ENCODE data around the gene CAMK4.

CAMK4 gene

GRCh38 chr5:111321376-111321775, 97.2 kb downstream of the CAMK4 start:
- Histone ChIP-seq H3K27me3 (ENCODE audit: insufficient read depth, poor library complexity, severe bottlenecking) (no peaks in the 10 kb centered on the region), H3K27ac (replicated peaks) (no peak overlapping the region), H3K4me3 (replicated peaks; ENCODE audit: insufficient read depth, low read length) (no peak overlapping the region)
- no peak for DNase-seq (ENCODE audit: low read depth in 1 of 2, low spot score in 1 of 2)
- TF ChIP-seq GABPA (IDR thresholded peaks at IDR 0.05; ENCODE audit: low read depth) (no peak), CTCF (IDR thresholded peaks at IDR 0.05; ENCODE audit: insufficient read depth, low read length) (no peak), POLR2AphosphoS5 (IDR thresholded peaks at IDR 0.05; ENCODE audit: low read depth) (no peak), SPI1 (IDR thresholded peaks at IDR 0.05; ENCODE audit: borderline replicate concordance, low read depth) (no peak), REST (IDR thresholded peaks at IDR 0.05; ENCODE audit: insufficient replicate concordance, low read depth) (no peak)

GRCh38 chr5:111326551-111326950, 102.4 kb downstream of the CAMK4 start:
- no peak for TF ChIP-seq POLR2AphosphoS5 (IDR thresholded peaks at IDR 0.05; ENCODE audit: low read depth)
- no peak for TF ChIP-seq SPI1 (IDR thresholded peaks at IDR 0.05; ENCODE audit: borderline replicate concordance, low read depth)
- no peak for TF ChIP-seq CTCF (IDR thresholded peaks at IDR 0.05; ENCODE audit: insufficient read depth, low read length)
- no peak for TF ChIP-seq REST (IDR thresholded peaks at IDR 0.05; ENCODE audit: insufficient replicate concordance, low read depth)
- no peak for TF ChIP-seq GABPA (IDR thresholded peaks at IDR 0.05; ENCODE audit: low read depth)
- Histone ChIP-seq H3K27me3 (ENCODE audit: insufficient read depth, poor library complexity, severe bottlenecking) (no peaks in the 10 kb centered on the region), H3K4me3 (replicated peaks; ENCODE audit: insufficient read depth, low read length) (no peak overlapping the region), H3K27ac (replicated peaks) (no peak overlapping the region)
- DNase-seq (ENCODE audit: low read depth in 1 of 2, low spot score in 1 of 2): no peak

- Histone ChIP-seq H3K27me3 (ENCODE audit: insufficient read depth, poor library complexity, severe bottlenecking) (no peaks in the 10 kb centered on the region), H3K4me3 (replicated peaks; ENCODE audit: insufficient read depth, low read length) (no peak overlapping the region), H3K27ac (replicated peaks) (no peak overlapping the region)
- TF ChIP-seq REST (IDR thresholded peaks at IDR 0.05; ENCODE audit: insufficient replicate concordance, low read depth) (no peak), SPI1 (IDR thresholded peaks at IDR 0.05; ENCODE audit: borderline replicate concordance, low read depth) (no peak)
- no peak for DNase-seq (ENCODE audit: low read depth in 1 of 2, low spot score in 1 of 2)
These were observed 112.9 kb downstream of the CAMK4 start for GRCh38 chr5:111337133-111337532.

GRCh38 chr5:111337688-111338087, 113.5 kb downstream of the CAMK4 start:
- no peaks in the 10 kb centered on the region for H3K27me3 ChIP-seq (ENCODE audit: insufficient read depth, poor library complexity, severe bottlenecking)
- DNase-seq (ENCODE audit: low read depth in 1 of 2, low spot score in 1 of 2): no peak
- H3K27ac ChIP-seq (replicated peaks): no peak overlapping the region
- H3K4me3 ChIP-seq (replicated peaks; ENCODE audit: insufficient read depth, low read length): no peak overlapping the region
- TF ChIP-seq GABPA (IDR thresholded peaks at IDR 0.05; ENCODE audit: low read depth) (no peak), POLR2AphosphoS5 (IDR thresholded peaks at IDR 0.05; ENCODE audit: low read depth) (no peak), SPI1 (IDR thresholded peaks at IDR 0.05; ENCODE audit: borderline replicate concordance, low read depth) (no peak), CTCF (IDR thresholded peaks at IDR 0.05; ENCODE audit: insufficient read depth, low read length) (no peak), REST (IDR thresholded peaks at IDR 0.05; ENCODE audit: insufficient replicate concordance, low read depth) (no peak)

Measured in HL-60 (cell line).